ENCODE results near the gene ADI1.
"Not testable (repeated sequence)": the region's sequence is repeated elsewhere in the genome, so short reads cannot be mapped to it uniquely, and the experiment has no call there.

ADI1 gene

DNA sequence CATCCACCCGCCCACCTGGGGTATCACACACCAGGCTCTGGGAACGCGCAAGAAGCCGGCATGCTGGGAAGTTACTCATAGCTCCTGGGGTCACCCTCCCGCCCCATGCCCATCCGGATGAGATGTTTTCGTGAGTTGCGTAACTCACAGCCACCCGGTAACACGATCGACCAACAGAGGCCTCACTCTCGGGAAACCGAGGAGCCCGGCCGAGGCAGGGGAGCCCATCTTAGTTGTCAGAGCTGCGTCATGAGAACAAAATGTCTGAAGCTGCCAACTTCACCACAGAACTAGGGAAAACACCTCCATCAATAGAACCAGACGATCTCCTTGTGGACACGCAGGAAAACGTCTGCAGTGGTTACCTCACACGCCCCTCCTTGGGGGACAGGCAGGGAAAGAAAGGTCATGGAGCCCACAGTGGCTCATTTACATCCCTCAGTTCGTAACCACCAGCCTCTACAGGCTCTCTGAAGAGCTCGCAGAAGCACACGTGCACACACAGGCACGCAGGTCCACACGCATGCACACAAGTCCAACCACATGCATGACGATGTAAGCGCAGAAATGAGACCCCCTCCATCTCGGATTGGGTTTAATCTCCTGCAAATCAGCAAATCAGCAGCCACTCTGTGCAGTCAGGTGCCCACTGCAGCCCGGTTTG lies 26.2 kb downstream of the ADI1 start:
- DNase-seq: no peak

- not testable (repeated sequence) for DNase-seq
Measured at GRCh38 chr2:3492475-3492787, 26.9 kb downstream of the ADI1 start.

- no peak for DNase-seq
Measured at GRCh38 chr2:3491716-3492474, 27.4 kb downstream of the ADI1 start.

GRCh38 chr2:3491306-3491705 lies 28.0 kb downstream of the ADI1 start:
- no peak for DNase-seq

DNA sequence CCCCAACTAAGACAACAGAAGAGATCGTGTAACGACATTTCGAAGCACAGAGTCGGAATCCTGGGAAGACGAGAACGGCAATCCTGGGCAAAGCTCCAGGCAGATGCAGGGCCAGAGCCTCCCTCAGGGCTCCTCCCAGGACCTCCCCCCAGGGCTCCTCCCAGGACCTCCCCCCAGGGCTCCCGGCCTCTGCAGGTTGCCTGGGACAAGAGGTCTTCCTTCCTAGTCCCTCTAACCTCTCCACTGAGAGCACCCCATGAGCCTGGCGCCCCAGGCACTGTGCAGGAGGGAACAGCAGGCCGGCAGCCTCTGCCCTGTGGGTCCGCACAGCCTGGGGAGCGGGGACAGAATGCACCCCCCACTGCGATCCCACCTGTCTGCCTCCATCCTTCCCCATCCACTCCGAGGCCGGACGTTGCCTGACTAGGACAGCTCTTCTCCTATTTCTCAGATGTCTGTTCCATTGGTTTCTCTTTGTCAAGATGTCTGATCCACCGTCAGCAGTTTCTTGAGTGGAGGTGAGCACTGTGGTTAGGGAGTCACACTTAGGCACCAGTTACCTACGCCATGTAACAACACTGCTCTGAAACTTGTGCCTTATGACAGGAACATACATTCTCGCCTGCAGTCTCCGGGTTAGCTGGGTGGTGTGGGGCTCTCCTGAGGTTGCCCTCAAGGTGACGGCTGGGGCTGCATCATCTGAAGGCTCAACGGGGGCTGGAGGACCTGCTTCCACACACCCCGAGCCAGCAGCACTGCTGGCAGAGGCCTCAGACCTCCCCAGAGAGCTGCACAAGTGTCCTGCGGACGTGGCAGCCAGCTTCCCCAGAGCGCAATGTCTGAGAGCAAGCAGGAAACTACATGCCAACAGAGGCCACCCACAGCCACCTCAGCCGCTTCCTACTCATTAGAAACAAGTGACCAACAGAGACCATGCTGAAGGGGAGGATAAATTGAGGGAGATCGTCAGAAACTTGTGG lies 28.9 kb downstream of the ADI1 start:
- no peak for DNase-seq

- DNase-seq: no peak
Measured at GRCh38 chr2:3489764-3490115, 29.6 kb downstream of the ADI1 start.

DNA sequence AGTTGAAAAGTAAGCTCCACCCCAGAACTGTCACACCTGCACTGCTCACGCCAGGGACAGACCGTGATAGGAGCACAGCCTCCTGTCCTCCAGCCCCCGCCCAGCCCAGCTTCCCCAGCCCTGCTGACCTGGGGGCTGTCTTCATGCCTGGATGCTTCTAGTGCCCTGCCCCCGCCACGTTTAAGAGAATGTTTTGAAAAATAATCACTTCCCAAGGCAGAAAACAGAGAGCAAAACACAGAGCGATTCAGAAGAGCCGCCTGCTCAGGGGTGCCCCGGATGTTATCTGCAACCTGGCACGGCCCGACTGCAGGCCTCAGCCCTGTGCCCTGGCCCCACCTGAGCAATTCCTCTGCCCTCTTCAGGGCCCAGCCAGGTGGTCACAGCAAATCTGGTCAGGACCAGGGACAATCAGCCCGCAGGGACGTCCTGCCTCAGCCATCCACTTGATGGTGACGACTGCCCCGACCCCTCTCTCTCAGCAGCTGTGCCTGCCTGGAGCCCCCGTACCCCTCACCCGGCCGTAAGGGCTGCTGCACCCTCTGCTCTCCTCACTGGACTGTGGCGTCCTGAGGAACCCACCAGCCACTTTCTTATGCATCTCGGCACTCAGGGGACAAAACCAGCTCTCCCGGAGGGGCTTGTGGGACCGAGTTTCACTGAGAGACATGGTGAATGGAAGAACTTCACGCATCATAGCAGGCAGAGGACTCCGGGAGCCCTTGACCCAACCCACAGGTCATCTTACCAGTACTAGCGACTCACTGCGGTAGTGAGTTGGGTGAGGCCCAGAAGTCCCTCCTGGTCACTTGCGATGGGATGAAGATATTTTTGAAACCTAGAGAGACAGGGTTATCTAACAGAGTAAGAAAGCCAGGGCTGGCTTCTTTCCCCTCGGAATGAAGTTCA lies 30.2 kb downstream of the ADI1 start:
- DNase-seq: no peak

DNA sequence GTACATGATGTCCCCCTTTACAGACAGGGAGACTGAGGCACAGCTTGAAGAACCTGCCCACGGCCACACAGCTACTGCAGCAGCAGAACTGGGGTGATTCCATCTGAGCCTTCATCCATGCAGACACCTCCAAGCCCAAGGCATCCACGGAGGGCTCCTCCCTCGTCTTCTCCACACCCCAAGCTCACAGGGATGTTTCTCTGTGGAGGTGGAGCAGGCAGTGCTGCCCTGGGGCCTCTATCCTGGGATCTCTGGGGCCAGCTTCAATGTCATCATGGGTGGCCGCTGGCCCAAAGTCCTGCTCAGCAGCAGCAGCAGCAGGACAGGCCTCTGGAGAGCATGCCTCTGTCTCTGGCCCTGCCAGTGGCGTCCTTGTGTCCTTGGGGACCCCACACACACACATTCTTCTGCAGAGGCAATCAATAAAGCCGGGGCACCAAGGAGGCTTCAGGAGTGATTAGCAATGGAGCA lies 31.2 kb downstream of the ADI1 start:
- no peak for DNase-seq

GRCh38 chr2:3487432-3487831 lies 31.9 kb downstream of the ADI1 start:
- DNase-seq: no peak

GRCh38 chr2:3487028-3487425 lies 32.3 kb downstream of the ADI1 start:
- DNase-seq: no peak

- no peak for DNase-seq
Measured at GRCh38 chr2:3486047-3487027, 33.0 kb downstream of the ADI1 start.

DNA sequence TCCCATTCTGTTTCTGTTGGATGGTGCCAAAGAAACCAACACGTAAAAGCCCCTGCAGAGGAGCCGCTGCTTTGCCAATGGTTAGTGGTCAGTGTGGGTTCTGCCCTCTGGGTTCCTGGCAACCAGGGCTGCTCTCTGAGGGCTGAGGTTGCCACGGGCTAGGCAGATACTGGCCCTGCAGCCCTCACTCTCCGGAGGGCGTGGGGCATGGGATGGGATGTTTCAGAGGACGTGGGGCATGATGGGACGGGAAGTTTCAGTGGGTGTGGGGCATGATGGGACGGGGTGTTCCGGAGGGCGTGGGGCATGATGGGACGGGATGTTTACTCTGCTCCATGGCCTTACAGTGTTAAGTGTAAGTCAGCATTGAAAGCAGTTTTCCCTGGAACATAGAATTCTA lies 34.2 kb downstream of the ADI1 start:
- DNase-seq: no peak

- DNase-seq: no peak
Measured at GRCh38 chr2:3483986-3484960, 35.1 kb downstream of the ADI1 start.

GRCh38 chr2:3483227-3483985 lies 35.9 kb downstream of the ADI1 start:
- DNase-seq: no peak

DNA sequence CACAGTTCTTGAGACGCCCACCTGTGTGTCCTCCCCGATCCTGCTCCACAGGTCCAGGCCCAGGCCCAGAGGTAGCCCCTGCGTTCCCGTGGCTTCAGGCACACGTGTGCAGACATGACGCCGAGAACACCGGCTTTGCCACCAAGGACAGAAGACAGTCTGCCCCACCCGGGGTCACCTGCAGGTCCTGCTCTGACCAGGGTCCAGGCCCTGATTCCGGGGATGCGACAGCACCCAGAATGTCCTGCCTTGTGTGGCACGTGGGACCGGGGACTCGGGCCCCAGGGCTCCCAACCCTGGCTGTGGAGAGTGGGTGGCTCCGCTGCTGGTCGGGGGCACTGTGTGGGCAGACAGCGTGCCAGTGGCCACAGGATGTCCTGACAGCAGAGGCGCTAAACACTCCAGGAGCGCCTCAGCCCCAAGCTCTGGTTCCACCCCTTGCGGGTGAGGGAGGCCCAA lies 36.9 kb downstream of the ADI1 start:
- no peak for DNase-seq

GRCh38 chr2:3481736-3482362 lies 37.5 kb downstream of the ADI1 start:
- no peak for DNase-seq

GRCh38 chr2:3481011-3481400 lies 38.3 kb downstream of the ADI1 start:
- DNase-seq: no peak

GRCh38 chr2:3480352-3481010 lies 38.9 kb downstream of the ADI1 start:
- DNase-seq: no peak

Measured in activated gamma-delta T cell (primary cell).